ENCODE data around the gene RDH5.

The RDH5 gene

GRCh38 chr12:55728186-55728938, 8.2 kb downstream of the RDH5 start:
- no peak for DNase-seq (ENCODE audit: low read depth)

GRCh38 chr12:55728939-55729818, 9.0 kb downstream of the RDH5 start, which contains the start of gene CD63:
CD63 (minus strand) TSS chr12:55729009; CDS start chr12:55728341, 668 bp downstream.
- DNase-seq (ENCODE audit: low read depth): peak; percentile 66

GRCh38 chr12:55729819-55730818, 9.9 kb downstream of the RDH5 start:
- DNase-seq (ENCODE audit: low read depth): no peak

- no peak for DNase-seq (ENCODE audit: low read depth)
Observed at GRCh38 chr12:55732288-55732687, 12.1 kb downstream of the RDH5 start.

- no peak for DNase-seq (ENCODE audit: low read depth)
Observed at GRCh38 chr12:55733021-55733555, 12.9 kb downstream of the RDH5 start.

GRCh38 chr12:55733858-55734257, 13.7 kb downstream of the RDH5 start:
- DNase-seq (ENCODE audit: low read depth): no peak

- DNase-seq (ENCODE audit: low read depth): no peak
Observed at GRCh38 chr12:55734595-55734994, 14.4 kb downstream of the RDH5 start.

GRCh38 chr12:55736076-55736475, 15.9 kb downstream of the RDH5 start:
- no peak for DNase-seq (ENCODE audit: low read depth)

- DNase-seq (ENCODE audit: low read depth): peak; percentile 23
Observed at GRCh38 chr12:55736780-55737580, 16.8 kb downstream of the RDH5 start.

- DNase-seq (ENCODE audit: low read depth): no peak
Observed at GRCh38 chr12:55737581-55738122, 17.5 kb downstream of the RDH5 start.

- DNase-seq (ENCODE audit: low read depth): peak; percentile 67
Observed at GRCh38 chr12:55738123-55739024, 18.2 kb downstream of the RDH5 start.

GRCh38 chr12:55739025-55739378, 18.8 kb downstream of the RDH5 start:
- DNase-seq (ENCODE audit: low read depth): no peak

- no peak for DNase-seq (ENCODE audit: low read depth)
Observed at GRCh38 chr12:55741931-55742680, 21.9 kb downstream of the RDH5 start.

GRCh38 chr12:55742719-55743405, 22.7 kb downstream of the RDH5 start, which contains the start of gene GDF11:
GDF11 (plus strand) TSS chr12:55743122; CDS start chr12:55743317, 195 bp downstream.
- DNase-seq (ENCODE audit: low read depth): peak; percentile 62

- no peak for DNase-seq (ENCODE audit: low read depth)
Observed at GRCh38 chr12:55743406-55744339, 23.5 kb downstream of the RDH5 start.

GRCh38 chr12:55744340-55745030, 24.3 kb downstream of the RDH5 start:
- no peak for DNase-seq (ENCODE audit: low read depth)

All from stimulated activated CD4-positive, alpha-beta T cell treated with anti-CD3 and anti-CD28 coated beads, Interleukin-2, amount 100 ng/mL, for 4 hours (primary cell).